ENCODE data around the gene TRPV4.

- no peak for TF ChIP-seq CTCF (IDR thresholded peaks at IDR 0.05)
- no peak for TF ChIP-seq EZH2phosphoT487 (IDR thresholded peaks at IDR 0.05)
- TF ChIP-seq EZH2 (IDR thresholded peaks at IDR 0.05), result no peak
Observed at GRCh38 chr12:109770104-109770860, 62.9 kb downstream of the TRPV4 start.

All from neural progenitor cell (in vitro differentiated cells).